ENCODE measurements around the gene CCL11. TPM values are rescaled to one million over a fixed set of nuclear protein-coding genes. Genes with fewer than 3 reads are reported as not detected.

The CCL11 gene
- total and polyA plus RNA-seq, 2 of the 8 experiments (the other 6 are each of a cell fraction or from before 2014, with no cell fraction given): not detected

- no peaks in the 10 kb centered on the region for H3K36me3 ChIP-seq (ENCODE audit: control insufficient read depth in 2 of 4, insufficient read depth in 4 of 4, low read length in 3 of 4)
- WGBS, 2 experiments (ENCODE audit: extremely low coverage in 1 of 2, insufficient coverage in 1 of 2, insufficient read length in 1 of 2, insufficient replicate concordance in 2 of 2, low coverage in 1 of 2, low lambda C conversion rate in 2 of 2, missing lambda C conversion rate in 1 of 2): 79% methylated on average over 3 of the region's 3 CpGs; no CpG with 5 or more reads in 1 of the 2 experiments
- no peaks in the 10 kb centered on the region for H3K27me3 ChIP-seq (replicated peaks in 1 of 4; ENCODE audit: control insufficient read depth in 3 of 4, extremely low read depth in 1 of 4, insufficient read depth in 3 of 4, low read length in 3 of 4)
Measured at GRCh38 chr17:34307110-34307509, 21.6 kb downstream of the CCL11 start.

More at GRCh38 chr17:34307110-34307509, 21.6 kb downstream of the CCL11 start:
- TF ChIP-seq SIRT6 (IDR thresholded peaks at IDR 0.05; ENCODE audit: low read length): no peak
- no peak for TF ChIP-seq JUND (IDR thresholded peaks at IDR 0.05; ENCODE audit: low read length)
- TF ChIP-seq TEAD4 (IDR thresholded peaks at IDR 0.05; ENCODE audit: low read depth, low read length): no peak
- TF ChIP-seq CTCF (IDR thresholded peaks at IDR 0.05; ENCODE audit: control extremely low read depth in 1 of 3, insufficient read depth in 1 of 3, low read depth in 1 of 3, low read length in 3 of 3): no peak
- TF ChIP-seq ATF2 (IDR thresholded peaks at IDR 0.05; ENCODE audit: low read length): no peak
- CTCF ChIA-PET (ENCODE audit: partially characterized antibody): interaction anchor here (0.5 to 13.3 kb wide), 27 partner anchors 13 to 141 kb away, joined by 3 to 210 read pairs (median 4); partner anchors contain the start of genes CCL1, CCL13 and CCL8
- Histone ChIP-seq H3K23ac (ENCODE audit: insufficient read length) (no peak overlapping the region), H3K23me2 (ENCODE audit: low read depth, low read length) (no peaks in the 10 kb centered on the region), H2AK5ac (ENCODE audit: low read depth, low read length) (no peak overlapping the region), H3K4ac (replicated peaks; ENCODE audit: insufficient read length, low read depth, low read length) (no peak overlapping the region), H4K20me1 (replicated peaks in 1 of 2; ENCODE audit: control insufficient read depth in 1 of 2, insufficient read depth in 2 of 2, low read length in 2 of 2) (no peaks in the 10 kb centered on the region), H3K27ac (ENCODE audit: low read depth, low read length) (no peak overlapping the region), H3K4me3 (ENCODE audit: extremely low read depth in 1 of 4, insufficient read depth in 2 of 4, low read depth in 3 of 4, low read length in 4 of 4) (no peak overlapping the region), H3K9ac (replicated peaks in 1 of 4; ENCODE audit: extremely low read depth in 1 of 4, low read depth in 3 of 4, low read length in 3 of 4) (no peak overlapping the region), H3K4me1 (replicated peaks in 1 of 4; ENCODE audit: control insufficient read depth in 3 of 4, insufficient read depth in 4 of 4, low read length in 3 of 4) (no peaks in the 10 kb centered on the region), H2BK12ac (ENCODE audit: low read depth, low read length) (no peak overlapping the region), H3K18ac (ENCODE audit: extremely low read depth, low read length) (no peak overlapping the region), H3K4me2 (ENCODE audit: insufficient read depth in 1 of 2, low read depth in 2 of 2, low read length in 2 of 2) (no peak overlapping the region), H2BK120ac (replicated peaks; ENCODE audit: low read depth, low read length) (no peak overlapping the region), H3K79me2 (ENCODE audit: control insufficient read depth in 1 of 2, insufficient read depth in 2 of 2, low read length in 2 of 2) (no peaks in the 10 kb centered on the region), H3K9me3 (ENCODE audit: insufficient read depth in 2 of 2, low read depth in 1 of 2, low read length in 1 of 2) (no peaks in the 10 kb centered on the region), H2BK15ac (ENCODE audit: low read length) (no peak overlapping the region), H3K56ac (replicated peaks; ENCODE audit: insufficient read length, low read depth, low read length) (no peak overlapping the region), H3K79me1 (ENCODE audit: low read depth, low read length) (no peaks in the 10 kb centered on the region), H4K91ac (replicated peaks; ENCODE audit: insufficient read length, low read length) (no peak overlapping the region), H2BK5ac (ENCODE audit: low read depth, low read length) (no peak overlapping the region), H3K14ac (ENCODE audit: insufficient read length) (no peak overlapping the region), H2BK20ac (ENCODE audit: low read length) (no peak overlapping the region), H2AFZ (ENCODE audit: low read length) (no peak overlapping the region), H4K5ac (ENCODE audit: insufficient read length, low read depth, low read length) (no peak overlapping the region), H4K8ac (ENCODE audit: extremely low read depth, insufficient read depth, low read length) (no peak overlapping the region)
- DNase-seq (ENCODE audit: low read depth in 1 of 2, low spot score in 2 of 2): no peak
- POLR2A ChIA-PET (ENCODE audit: partially characterized antibody): no interaction called here
- no peak for FAIRE-seq
